ENCODE data around the gene CYP26B1. TPM values are rescaled to one million over a fixed set of nuclear protein-coding genes. Genes with fewer than 3 reads are reported as not detected.

CYP26B1 gene
- total RNA-seq, 1 experiment from 2014 or later: 0.42 TPM

GRCh38 chr2:72132981-72133720 lies 14.5 kb downstream of the CYP26B1 start:
- CTCF ChIA-PET: interaction anchor here (0.8 to 1.1 kb wide), 2 partner anchors 17 to 338 kb away, joined by 3 to 4 read pairs; no protein-coding TSS in a partner anchor
- peaks cover 25% of the 10 kb centered on the region for H3K4me1 Mint-ChIP-seq
- DNase-seq (ENCODE audit: low spot score): no peak

GRCh38 chr2:72131916-72132841 lies 15.5 kb downstream of the CYP26B1 start:
- ATAC-seq: no peak
- H3K36me3 Mint-ChIP-seq: no peaks in the 10 kb centered on the region
- no peak for DNase-seq (ENCODE audit: low spot score)
- ChIA-PET CTCF (interaction anchor here (0.8 to 3.9 kb wide), 4 partner anchors 16 to 337 kb away, joined by 3 to 18 read pairs (median 4); no protein-coding TSS in a partner anchor), POLR2A (no interaction called here)
- peaks cover 23% of the 10 kb centered on the region for H3K4me1 Mint-ChIP-seq
- H3K27me3 Mint-ChIP-seq (ENCODE audit: low read depth): peaks cover 2% of the 10 kb centered on the region; the same call in 1 of the 2 replicates
- no peaks in the 10 kb centered on the region for H3K9me3 Mint-ChIP-seq
- no peak overlapping the region for H3K4me3 Mint-ChIP-seq
- H3K27ac Mint-ChIP-seq: no peak overlapping the region
- no peak for TF ChIP-seq E2F4 (CRISPR knock-in tag; IDR thresholded peaks at IDR 0.05; ENCODE audit: borderline replicate concordance, low read depth)
- TF ChIP-seq IRF2 (CRISPR knock-in tag; IDR thresholded peaks at IDR 0.05; ENCODE audit: borderline replicate concordance, low read depth): no peak
- no peak for TF ChIP-seq CREB1 (CRISPR knock-in tag; IDR thresholded peaks at IDR 0.05)
- TF ChIP-seq ZNF425 (CRISPR knock-in tag; conservative IDR thresholded peaks at IDR 0.05): no peak
- TF ChIP-seq ETV6 (CRISPR knock-in tag; IDR thresholded peaks at IDR 0.05): no peak
- no peak for TF ChIP-seq SMAD3 (CRISPR knock-in tag; IDR thresholded peaks at IDR 0.05; ENCODE audit: borderline replicate concordance)
- TF ChIP-seq NR2C2 (CRISPR knock-in tag; IDR thresholded peaks at IDR 0.05): no peak
- no peak for TF ChIP-seq ATF1 (CRISPR knock-in tag; IDR thresholded peaks at IDR 0.05)
- no peak for TF ChIP-seq GRHL2 (CRISPR knock-in tag; IDR thresholded peaks at IDR 0.05; ENCODE audit: insufficient replicate concordance, severe bottlenecking)
- no peak for TF ChIP-seq HMGXB4 (CRISPR knock-in tag; IDR thresholded peaks at IDR 0.05)
- TF ChIP-seq CREM (CRISPR knock-in tag; IDR thresholded peaks at IDR 0.05): no peak
- TF ChIP-seq ZNF671 (CRISPR knock-in tag; IDR thresholded peaks at IDR 0.05): no peak
- no peak for TF ChIP-seq ZNF512 (CRISPR knock-in tag; IDR thresholded peaks at IDR 0.05; ENCODE audit: borderline replicate concordance)

More at GRCh38 chr2:72132981-72133720, 14.5 kb downstream of the CYP26B1 start:
- ATAC-seq: no peak
- POLR2A ChIA-PET: no interaction called here
- peaks cover 2% of the 10 kb centered on the region; the same call in 1 of the 2 replicates for H3K27me3 Mint-ChIP-seq (ENCODE audit: low read depth)
- no peak for TF ChIP-seq ZNF423 (CRISPR knock-in tag; IDR thresholded peaks at IDR 0.05)
- TF ChIP-seq ATF3 (CRISPR knock-in tag; conservative IDR thresholded peaks at IDR 0.05): no peak
- TF ChIP-seq USF2 (CRISPR knock-in tag; IDR thresholded peaks at IDR 0.05): no peak
- TF ChIP-seq ZMAT4 (CRISPR knock-in tag; IDR thresholded peaks at IDR 0.05): no peak
- TF ChIP-seq MAX (CRISPR knock-in tag; IDR thresholded peaks at IDR 0.05): no peak
- TF ChIP-seq NR3C1 (CRISPR knock-in tag; conservative IDR thresholded peaks at IDR 0.05; ENCODE audit: low read depth): no peak
- no peak for TF ChIP-seq EMX1 (CRISPR knock-in tag; IDR thresholded peaks at IDR 0.05)
- no peak for TF ChIP-seq SMAD3 (CRISPR knock-in tag; IDR thresholded peaks at IDR 0.05; ENCODE audit: borderline replicate concordance)
- TF ChIP-seq ZNF219 (CRISPR knock-in tag; IDR thresholded peaks at IDR 0.05; ENCODE audit: borderline replicate concordance): no peak
- no peak for TF ChIP-seq ZBTB21 (CRISPR knock-in tag; IDR thresholded peaks at IDR 0.05; ENCODE audit: borderline replicate concordance)
- TF ChIP-seq FOXP1 (CRISPR knock-in tag; IDR thresholded peaks at IDR 0.05; ENCODE audit: borderline replicate concordance): no peak
- no peaks in the 10 kb centered on the region for H3K36me3 Mint-ChIP-seq
- H3K27ac Mint-ChIP-seq: no peak overlapping the region
- H3K4me3 Mint-ChIP-seq: no peak overlapping the region
- no peaks in the 10 kb centered on the region for H3K9me3 Mint-ChIP-seq

Measured in WTC11 (cell line).